Measurements from ENCODE around the gene CCT8L2. TPM values are rescaled to one million over a fixed set of nuclear protein-coding genes. Genes with fewer than 3 reads are reported as not detected.
"Not testable (repeated sequence)": the region's sequence is repeated elsewhere in the genome, so short reads cannot be mapped to it uniquely, and the experiment has no call there.

The CCT8L2 gene
- total RNA-seq, 1 donor from 2014 or later, result not detected

- TF ChIP-seq CTCF (conservative IDR thresholded peaks at IDR 0.05; ENCODE audit: low read depth, low read length), result no peak
- H3K4me3 ChIP-seq (ENCODE audit: low read depth, low read length), result peak overlapping the region; percentile 52
- no peak for DNase-seq (ENCODE audit: low read depth)
These were observed 10.8 kb upstream of the CCT8L2 start for GRCh38 chr22:16603448-16603768.

GRCh38 chr22:16602728-16603447 is 10.3 kb upstream of the CCT8L2 start:
- H3K4me3 ChIP-seq (ENCODE audit: low read depth, low read length), result peak overlapping the region; percentile 52
- DNase-seq (ENCODE audit: low read depth), result not testable (repeated sequence)

- peak overlapping the region; percentile 52 for H3K4me3 ChIP-seq (ENCODE audit: low read depth, low read length)
- DNase-seq (ENCODE audit: low read depth), result not testable (repeated sequence)
These were observed 9.7 kb upstream of the CCT8L2 start for GRCh38 chr22:16602224-16602727.

- H3K4me3 ChIP-seq (ENCODE audit: low read depth, low read length), result peak overlapping the region; percentile 51
- DNase-seq (ENCODE audit: low read depth), result no peak
These were observed 9.0 kb upstream of the CCT8L2 start for GRCh38 chr22:16601437-16602223.

GRCh38 chr22:16600644-16601436 is 8.2 kb upstream of the CCT8L2 start:
- not testable (repeated sequence) for DNase-seq (ENCODE audit: low read depth)

More at GRCh38 chr22:16601437-16602223, 9.0 kb upstream of the CCT8L2 start:
- TF ChIP-seq CTCF (conservative IDR thresholded peaks at IDR 0.05; ENCODE audit: low read depth, low read length), result no peak

GRCh38 chr22:16599648-16600047 is 7.0 kb upstream of the CCT8L2 start:
- not testable (repeated sequence) for H3K4me3 ChIP-seq (ENCODE audit: low read depth, low read length); DNase-seq (ENCODE audit: low read depth)

More at GRCh38 chr22:16600644-16601436, 8.2 kb upstream of the CCT8L2 start:
- H3K4me3 ChIP-seq (ENCODE audit: low read depth, low read length), result peak overlapping the region; percentile 47

GRCh38 chr22:16595251-16595650 is 2.6 kb upstream of the CCT8L2 start:
- H3K4me3 ChIP-seq (ENCODE audit: low read depth, low read length); DNase-seq (ENCODE audit: low read depth): not testable (repeated sequence)

- no peak for DNase-seq (ENCODE audit: low read depth)
- TF ChIP-seq CTCF (conservative IDR thresholded peaks at IDR 0.05; ENCODE audit: low read depth, low read length), result no peak
- H3K4me3 ChIP-seq (ENCODE audit: low read depth, low read length), result no peak overlapping the region
These were observed 1.4 kb upstream of the CCT8L2 start for GRCh38 chr22:16594026-16594425.

- H3K4me3 ChIP-seq (ENCODE audit: low read depth, low read length); DNase-seq (ENCODE audit: low read depth): not testable (repeated sequence)
These were observed 379 bp downstream of the CCT8L2 start for GRCh38 chr22:16592231-16592630.

- H3K4me3 ChIP-seq (ENCODE audit: low read depth, low read length); DNase-seq (ENCODE audit: low read depth): not testable (repeated sequence)
These were observed 1.5 kb downstream of the CCT8L2 start for GRCh38 chr22:16591136-16591535.
